B cell (primary cell): ENCODE results near the gene CWF19L2. TPM values are rescaled to one million over a fixed set of nuclear protein-coding genes. Genes with fewer than 3 reads are reported as not detected.

ENCODE experiments used
- ATAC-seq: fragments of 200-7000 bp; cut with Tn5 transposase; one replicate; pipeline ENCODE4 v1.10.0; 2021; ENCODE audit warnings: low read depth, mild to moderate bottlenecking, moderate number of reproducible peaks, moderate library complexity
- CTCF ChIA-PET: fragments of 350-600 bp; sonication (Branson Sonifier 250); formaldehyde crosslinking; loops from one replicate; lab custom pipeline; 2021; ENCODE audit warnings: antibody characterized with exemption, inconsistent platforms; lab: Charles Lee
- POLR2A ChIA-PET: fragments of 350-600 bp; sonication (Branson Sonifier 250); formaldehyde crosslinking; loops from one replicate; lab custom pipeline; 2021; ENCODE audit warnings: antibody characterized with exemption; lab: Charles Lee
- DNase-seq: peaks from one replicate; pipeline ENCODE4 v3.0.0; 2013
- H2AFZ ChIP-seq: 2 replicates; pipeline ENCODE4 v1.6.1; 2012; ENCODE audit warnings: mild to moderate bottlenecking, low read depth, low read length; ENCODE audit not compliant: insufficient read depth, poor library complexity, severe bottlenecking
- H3K27ac ChIP-seq, 2 donors: 1 replicate in 1 of 2; 2 replicates in 1 of 2; pipeline ENCODE4 v1.5.1; 2012 to 2013; ENCODE audit warnings: low read length in 2 of 2, mild to moderate bottlenecking in 2 of 2, moderate library complexity in 1 of 2
- H3K27me3 ChIP-seq, 4 experiments: fragments of 200-600 bp in 1 of 4; sonication (generic) in 1 of 4; replicated peaks in 1 of 4; 1 replicate in 2 of 4; 2 replicates in 2 of 4; pipeline versions ENCODE4 v1.6.1 to v1.7.0; 2013 to 2016; ENCODE audit warnings: low read length in 3 of 4, mild to moderate bottlenecking in 2 of 4, mixed read lengths in 1 of 4, moderate library complexity in 1 of 4; ENCODE audit not compliant: insufficient read depth in 4 of 4, control insufficient read depth in 3 of 4; ENCODE audit errors: control extremely low read depth in 1 of 4
- H3K36me3 ChIP-seq, 2 experiments: replicated peaks in 1 of 2; 1 replicate in 1 of 2; 2 replicates in 1 of 2; pipeline versions ENCODE4 v1.6.1 to v1.7.1; 2013; ENCODE audit warnings: low read length in 1 of 2; ENCODE audit not compliant: insufficient read depth in 2 of 2, control insufficient read depth in 1 of 2; ENCODE audit errors: control extremely low read depth in 1 of 2, extremely low read depth in 1 of 2
- H3K4me1 ChIP-seq, 2 donors: fragments of 200-600 bp in 1 of 2; sonication (generic) in 1 of 2; 1 replicate in 1 of 2; 2 replicates in 1 of 2; pipeline versions ENCODE4 v1.5.1 to v1.6.1; 2013 to 2017; ENCODE audit warnings: low read length in 2 of 2; ENCODE audit not compliant: control insufficient read depth in 2 of 2, insufficient read depth in 2 of 2
- H3K4me2 ChIP-seq: replicated peaks from 2 replicates; pipeline ENCODE3; 2012; ENCODE audit warnings: mild to moderate bottlenecking, low read depth, low read length; ENCODE audit not compliant: poor library complexity, severe bottlenecking
- H3K4me3 ChIP-seq, 5 experiments: fragments of 200-600 bp in 1 of 5; sonication (generic) in 1 of 5; 1 replicate in 3 of 5; 2 replicates in 2 of 5; pipeline versions ENCODE4 v1.5.1 to v1.7.0; 2011 to 2016; ENCODE audit warnings: low read length in 4 of 5, mild to moderate bottlenecking in 4 of 5, low read depth in 2 of 5, control low read depth in 1 of 5, moderate library complexity in 1 of 5; ENCODE audit not compliant: insufficient read depth in 1 of 5; ENCODE audit errors: control extremely low read depth in 1 of 5, extremely low read depth in 1 of 5
- H3K79me2 ChIP-seq: fragments of 200-600 bp; sonication (generic); one replicate; pipeline ENCODE4 v1.6.0; 2016; ENCODE audit warnings: low read length; ENCODE audit not compliant: control insufficient read depth, insufficient read depth
- H3K9ac ChIP-seq: fragments of 200-600 bp; sonication (generic); 2 replicates; pipeline ENCODE4 v1.6.1; 2017; ENCODE audit warnings: mild to moderate bottlenecking, low read length, moderate library complexity
- H3K9me3 ChIP-seq, 3 donors: one replicate each; pipeline versions ENCODE4 v1.6.1 to v1.7.1; 2013; ENCODE audit warnings: low read length in 2 of 3; ENCODE audit not compliant: control insufficient read depth in 2 of 3, insufficient read depth in 1 of 3; ENCODE audit errors: control extremely low read depth in 1 of 3
- H4K20me1 ChIP-seq: 2 replicates; pipeline ENCODE4 v1.6.0; 2012; ENCODE audit warnings: mild to moderate bottlenecking, low read length; ENCODE audit not compliant: insufficient read depth, control insufficient read depth, poor library complexity, severe bottlenecking
- H3K27ac Mint-ChIP-seq: one replicate; pipeline ENCODE4 v1.8.0; 2021; ENCODE audit warnings: mixed read lengths
- H3K27me3 Mint-ChIP-seq: one replicate; pipeline ENCODE4 v1.8.0; 2021; ENCODE audit warnings: mixed read lengths
- H3K4me1 Mint-ChIP-seq: one replicate; pipeline ENCODE4 v1.8.0; 2021; ENCODE audit warnings: mixed read lengths
- H3K4me3 Mint-ChIP-seq: one replicate; pipeline ENCODE4 v1.8.0; 2021; ENCODE audit warnings: mixed read lengths
- H3K9me3 Mint-ChIP-seq: one replicate; pipeline ENCODE4 v1.8.0; 2022; ENCODE audit warnings: mixed read lengths; ENCODE audit not compliant: insufficient read depth
- EZH2 ChIP-seq: IDR thresholded peaks from 2 replicates; pipeline ENCODE4 v1.6.1; 2012; ENCODE audit warnings: borderline replicate concordance, low read depth, mild to moderate bottlenecking, moderate library complexity, low read length; ENCODE audit not compliant: insufficient read depth, poor library complexity, severe bottlenecking
- WGBS: methylation state at CpG from one replicate; pipeline ENCODE4 v1.1.5; 2013; ENCODE audit warnings: missing lambda C conversion rate; ENCODE audit not compliant: insufficient coverage; 5-methylcytosine and 5-hydroxymethylcytosine counted together
- intact Hi-C: fragments of 100-400 bp; cut with micrococcal nuclease; formaldehyde crosslinking; loops from one replicate; pipeline ENCODE4 v1.10.0; 2022
- polyA plus RNA-seq: library from polyadenylated mRNA; depleted of rRNA; stranded (reverse); fragments of >200 nt; gene quantifications from 2 replicates; pipeline ENCODE4 v1.2.3, GENCODE V29; 2012
- total RNA-seq, 2 donors: library from RNA; stranded (reverse); fragments of 120-200 nt in 1 of 2; gene quantifications; 1 replicate in 1 of 2; 2 replicates in 1 of 2; pipeline versions ENCODE4 v1.2.3 to v1.2.4, GENCODE V29; 2013 to 2022
- TF ChIP-seq, protein P1 (sequence below): fragments of 200-600 bp; IDR thresholded peaks from one replicate; pipeline ENCODE4 v1.8.0; 2022; ENCODE audit warnings: antibody characterized with exemption, mild to moderate bottlenecking

The CWF19L2 gene
- total and polyA plus RNA-seq, 2 donors (not counting 1 experiment from before 2014, with no cell fraction given) = 2.4 to 44.3 TPM

DNA sequence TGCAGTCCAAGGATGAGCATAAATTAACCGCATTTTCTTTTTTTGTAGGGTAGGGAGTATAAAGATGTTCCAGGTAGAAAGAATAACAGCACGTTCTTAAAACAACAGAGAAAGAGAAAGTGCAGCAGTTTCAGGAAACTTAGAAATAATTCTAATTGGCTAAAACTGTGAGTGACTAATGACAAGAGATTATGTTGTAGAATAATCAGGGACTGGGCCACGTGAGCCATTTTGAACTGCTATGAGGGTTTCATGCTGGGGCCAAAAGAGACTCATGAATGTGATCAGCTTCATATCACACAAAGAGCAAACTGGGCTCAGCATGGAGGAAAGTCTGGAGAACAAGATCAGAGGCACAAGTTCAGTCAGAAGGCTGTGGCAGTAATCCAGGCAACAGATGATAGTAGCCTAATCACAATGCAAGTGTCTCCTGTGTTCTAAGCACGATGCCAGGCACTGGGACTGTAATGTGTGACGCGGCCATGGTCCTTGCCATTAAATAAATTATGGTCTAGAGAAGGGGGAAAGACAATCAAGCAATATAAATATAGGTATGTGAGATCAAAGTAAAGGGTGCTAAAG, 17.9 kb downstream of the CWF19L2 start:
- 100% methylated on average over 3 of the region's 6 CpGs for WGBS
- intact Hi-C loops = no loop called here
- H3K27me3 ChIP-seq = no peaks in the 10 kb centered on the region
- H3K9me3 Mint-ChIP-seq = no peaks in the 10 kb centered on the region
- peaks cover 8 to 65% of the 10 kb centered on the region in 2 experiments for H3K36me3 ChIP-seq
- ChIA-PET POLR2A (no interaction called here), CTCF (no interaction called here)
- H3K9me3 ChIP-seq = no peaks in the 10 kb centered on the region
- DNase-seq = no peak
- H3K27ac ChIP-seq = no peak overlapping the region
- H3K4me1 Mint-ChIP-seq = peaks cover 2% of the 10 kb centered on the region
- no peak for ATAC-seq
- no peaks in the 10 kb centered on the region for H4K20me1 ChIP-seq
- TF ChIP-seq, protein P1, sequence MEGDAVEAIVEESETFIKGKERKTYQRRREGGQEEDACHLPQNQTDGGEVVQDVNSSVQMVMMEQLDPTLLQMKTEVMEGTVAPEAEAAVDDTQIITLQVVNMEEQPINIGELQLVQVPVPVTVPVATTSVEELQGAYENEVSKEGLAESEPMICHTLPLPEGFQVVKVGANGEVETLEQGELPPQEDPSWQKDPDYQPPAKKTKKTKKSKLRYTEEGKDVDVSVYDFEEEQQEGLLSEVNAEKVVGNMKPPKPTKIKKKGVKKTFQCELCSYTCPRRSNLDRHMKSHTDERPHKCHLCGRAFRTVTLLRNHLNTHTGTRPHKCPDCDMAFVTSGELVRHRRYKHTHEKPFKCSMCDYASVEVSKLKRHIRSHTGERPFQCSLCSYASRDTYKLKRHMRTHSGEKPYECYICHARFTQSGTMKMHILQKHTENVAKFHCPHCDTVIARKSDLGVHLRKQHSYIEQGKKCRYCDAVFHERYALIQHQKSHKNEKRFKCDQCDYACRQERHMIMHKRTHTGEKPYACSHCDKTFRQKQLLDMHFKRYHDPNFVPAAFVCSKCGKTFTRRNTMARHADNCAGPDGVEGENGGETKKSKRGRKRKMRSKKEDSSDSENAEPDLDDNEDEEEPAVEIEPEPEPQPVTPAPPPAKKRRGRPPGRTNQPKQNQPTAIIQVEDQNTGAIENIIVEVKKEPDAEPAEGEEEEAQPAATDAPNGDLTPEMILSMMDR = no peak
- no peak for TF ChIP-seq EZH2
- no peaks in the 10 kb centered on the region for H3K27me3 Mint-ChIP-seq
- no peak overlapping the region for H3K27ac Mint-ChIP-seq
- H3K4me3 ChIP-seq = no peak overlapping the region
- no peak overlapping the region for H3K4me3 Mint-ChIP-seq
- no peak overlapping the region for H3K4me2 ChIP-seq
- H2AFZ ChIP-seq = no peak overlapping the region
- no peaks in the 10 kb centered on the region for H3K4me1 ChIP-seq
- no peaks in the 10 kb centered on the region for H3K79me2 ChIP-seq
- no peak overlapping the region for H3K9ac ChIP-seq

DNA sequence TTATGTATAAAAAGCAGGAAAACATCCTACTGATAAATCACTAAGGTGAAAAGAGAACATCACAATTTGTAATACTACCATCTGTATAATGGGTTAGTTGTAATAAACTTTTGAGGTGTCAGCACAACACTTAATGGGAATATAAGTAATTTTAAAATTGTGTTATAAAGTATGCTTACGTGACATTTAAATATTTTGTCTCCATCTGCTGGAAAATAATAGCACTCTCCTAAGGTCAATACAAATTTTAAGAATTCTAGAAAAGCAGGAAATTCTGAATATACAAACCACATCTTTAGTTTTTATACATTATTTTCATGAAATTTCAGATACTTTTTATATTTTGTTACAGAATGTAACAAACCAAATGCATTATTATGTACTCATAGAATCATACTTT, 19.5 kb downstream of the CWF19L2 start:
- Histone ChIP-seq H4K20me1 (no peaks in the 10 kb centered on the region), H3K79me2 (no peaks in the 10 kb centered on the region), H3K9me3 (no peaks in the 10 kb centered on the region), H3K4me1 (no peaks in the 10 kb centered on the region), H3K9ac (no peak overlapping the region), H2AFZ (no peak overlapping the region), H3K4me3 (no peak overlapping the region), H3K36me3 (peaks cover 8 to 51% of the 10 kb centered on the region in 2 experiments), H3K27ac (no peak overlapping the region), H3K4me2 (no peak overlapping the region), H3K27me3 (no peaks in the 10 kb centered on the region)
- no peak for ATAC-seq
- Mint-ChIP-seq H3K4me3 (no peak overlapping the region), H3K27me3 (no peaks in the 10 kb centered on the region), H3K27ac (no peak overlapping the region), H3K4me1 (peaks cover 2% of the 10 kb centered on the region), H3K9me3 (no peaks in the 10 kb centered on the region)
- intact Hi-C loops = no loop called here
- no CpG with 5 or more reads among the region's 1 CpG for whole genome bisulfite sequencing
- ChIA-PET POLR2A (no interaction called here), CTCF (no interaction called here)
- DNase-seq = no peak
- TF ChIP-seq, protein P1 = no peak
- no peak for TF ChIP-seq EZH2
